GM12892 (cell line): ENCODE measurements around the gene TF.

Experiments
- POLR2A ChIP-seq: IDR thresholded peaks from 2 replicates; pipeline ENCODE4 v1.6.1; 2011; ENCODE audit warnings: low read depth, low read length, control low read depth
- POLR2AphosphoS5 ChIP-seq: IDR thresholded peaks from 2 replicates; pipeline ENCODE4 v1.6.1; 2011; ENCODE audit warnings: low read depth, low read length, control low read depth

GRCh38 chr3:133758964-133759739 lies 13.0 kb downstream of the TF start:
- TF ChIP-seq POLR2A (no peak), POLR2AphosphoS5 (no peak)
